GM10266 (cell line): Measurements from ENCODE around the gene GDI1.

Source experiments
- DNase-seq: peaks from one replicate; pipeline ENCODE4 v3.0.0; 2012; ENCODE audit errors: extremely low spot score
- CTCF ChIP-seq: IDR thresholded peaks from 2 replicates; pipeline ENCODE4 v1.5.1; 2012; ENCODE audit warnings: mild to moderate bottlenecking, low read depth; ENCODE audit not compliant: control insufficient read depth, insufficient read depth; ENCODE audit errors: missing control alignments

Gene GDI1

GRCh38 chrX:154430479-154430878, 6.5 kb upstream of the GDI1 start:
- DNase-seq, result no peak
- no peak for TF ChIP-seq CTCF

- TF ChIP-seq CTCF, result no peak
These were observed 6.0 kb upstream of the GDI1 start for GRCh38 chrX:154430916-154431315.

GRCh38 chrX:154431341-154431740, 5.6 kb upstream of the GDI1 start:
- no peak for TF ChIP-seq CTCF
- no peak for DNase-seq

More at GRCh38 chrX:154430916-154431315, 6.0 kb upstream of the GDI1 start:
- no peak for DNase-seq

- no peak for DNase-seq
- no peak for TF ChIP-seq CTCF
These were observed 4.7 kb upstream of the GDI1 start for GRCh38 chrX:154432210-154432609.

GRCh38 chrX:154433605-154434004, 3.3 kb upstream of the GDI1 start:
- TF ChIP-seq CTCF, result no peak
- no peak for DNase-seq

- TF ChIP-seq CTCF, result no peak
- no peak for DNase-seq
These were observed 2.4 kb upstream of the GDI1 start for GRCh38 chrX:154434394-154435168.

GRCh38 chrX:154435171-154435733, 1.7 kb upstream of the GDI1 start:
- DNase-seq, result no peak
- TF ChIP-seq CTCF, result no peak
